ENCODE data around the gene RERE. TPM values are rescaled to one million over a fixed set of nuclear protein-coding genes. Genes with fewer than 3 reads are reported as not detected.

RERE gene
- total and polyA plus RNA-seq, 2 donors (not counting 3 experiments of a cell fraction or from before 2014, with no cell fraction given), result 14.1 to 113 TPM

DNA sequence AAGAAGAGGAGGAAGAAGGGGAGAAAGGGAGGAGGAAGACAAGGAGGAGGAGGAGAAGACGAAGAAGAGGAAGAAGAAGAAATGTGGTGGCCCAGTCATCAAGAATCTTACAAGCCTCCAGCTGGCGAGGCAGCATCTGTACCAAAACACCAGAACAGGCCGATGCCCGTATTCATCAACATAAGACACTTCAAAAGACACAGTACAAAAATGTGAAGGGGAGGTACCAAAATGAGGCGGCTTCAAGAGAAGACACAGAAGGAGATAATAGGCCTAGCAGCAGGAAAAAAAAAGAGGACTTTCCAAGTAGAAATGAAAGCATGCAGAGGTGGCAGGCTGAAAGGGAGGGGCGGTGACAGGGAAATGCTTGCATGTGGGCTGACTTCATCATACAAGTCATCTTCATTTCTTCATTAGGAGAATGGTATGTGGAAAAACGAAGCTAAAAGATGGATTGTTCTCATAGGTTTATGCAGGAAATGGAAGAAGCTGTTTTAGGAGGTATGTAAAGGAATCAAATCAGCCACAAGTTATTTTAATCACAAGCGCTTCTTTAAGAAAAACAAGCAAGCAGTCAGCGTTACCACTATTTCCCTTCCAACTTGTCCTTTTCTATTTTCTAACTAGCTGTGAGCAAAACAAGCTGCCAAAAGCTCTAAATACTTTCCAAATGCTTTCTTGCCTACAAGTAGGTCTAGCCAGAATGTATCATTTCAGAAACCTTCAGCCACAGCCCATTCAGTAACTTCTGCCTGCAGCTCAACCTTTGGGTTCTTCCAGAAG lies 307.2 kb downstream of the RERE start:
- no peaks in the 10 kb centered on the region for H3K9me1 ChIP-seq (replicated peaks; ENCODE audit: control insufficient read depth, extremely low read depth, insufficient read depth, low read length)
- no peaks in the 10 kb centered on the region for H3K27me3 ChIP-seq (ENCODE audit: control insufficient read depth in 2 of 2, insufficient read depth in 2 of 2, low read length in 2 of 2)
- H3K4me1 ChIP-seq (ENCODE audit: control insufficient read depth, extremely low read depth, insufficient read depth, low read length), result no peaks in the 10 kb centered on the region
- TF ChIP-seq GATA2 (IDR thresholded peaks at IDR 0.05; ENCODE audit: insufficient read depth, insufficient read length, low read depth, low read length) (no peak), FOS (IDR thresholded peaks at IDR 0.05; ENCODE audit: borderline replicate concordance, insufficient read depth, low read length) (no peak), POLR2AphosphoS5 (IDR thresholded peaks at IDR 0.05; ENCODE audit: insufficient read depth, low read depth, low read length) (no peak), POLR2A (IDR thresholded peaks at IDR 0.05; ENCODE audit: low read depth, low read length) (no peak), JUN (IDR thresholded peaks at IDR 0.05; ENCODE audit: borderline replicate concordance, insufficient read depth, insufficient read length, low read depth) (no peak), EZH2 (IDR thresholded peaks at IDR 0.05; ENCODE audit: borderline replicate concordance, low read depth, low read length, severe bottlenecking) (no peak), MYC (IDR thresholded peaks at IDR 0.05; ENCODE audit: low read depth, low read length) (no peak)
- TF ChIP-seq, protein P1, sequence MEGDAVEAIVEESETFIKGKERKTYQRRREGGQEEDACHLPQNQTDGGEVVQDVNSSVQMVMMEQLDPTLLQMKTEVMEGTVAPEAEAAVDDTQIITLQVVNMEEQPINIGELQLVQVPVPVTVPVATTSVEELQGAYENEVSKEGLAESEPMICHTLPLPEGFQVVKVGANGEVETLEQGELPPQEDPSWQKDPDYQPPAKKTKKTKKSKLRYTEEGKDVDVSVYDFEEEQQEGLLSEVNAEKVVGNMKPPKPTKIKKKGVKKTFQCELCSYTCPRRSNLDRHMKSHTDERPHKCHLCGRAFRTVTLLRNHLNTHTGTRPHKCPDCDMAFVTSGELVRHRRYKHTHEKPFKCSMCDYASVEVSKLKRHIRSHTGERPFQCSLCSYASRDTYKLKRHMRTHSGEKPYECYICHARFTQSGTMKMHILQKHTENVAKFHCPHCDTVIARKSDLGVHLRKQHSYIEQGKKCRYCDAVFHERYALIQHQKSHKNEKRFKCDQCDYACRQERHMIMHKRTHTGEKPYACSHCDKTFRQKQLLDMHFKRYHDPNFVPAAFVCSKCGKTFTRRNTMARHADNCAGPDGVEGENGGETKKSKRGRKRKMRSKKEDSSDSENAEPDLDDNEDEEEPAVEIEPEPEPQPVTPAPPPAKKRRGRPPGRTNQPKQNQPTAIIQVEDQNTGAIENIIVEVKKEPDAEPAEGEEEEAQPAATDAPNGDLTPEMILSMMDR (IDR thresholded peaks at IDR 0.05; ENCODE audit: extremely low read depth in 1 of 2, insufficient read depth in 1 of 2, low read depth in 1 of 2, low read length in 2 of 2), result no peak
- TF ChIP-seq, protein P2, sequence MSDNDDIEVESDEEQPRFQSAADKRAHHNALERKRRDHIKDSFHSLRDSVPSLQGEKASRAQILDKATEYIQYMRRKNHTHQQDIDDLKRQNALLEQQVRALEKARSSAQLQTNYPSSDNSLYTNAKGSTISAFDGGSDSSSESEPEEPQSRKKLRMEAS (IDR thresholded peaks at IDR 0.05; ENCODE audit: insufficient read depth, insufficient read length), result no peak
- no peak overlapping the region for H3K9ac ChIP-seq (replicated peaks; ENCODE audit: extremely low read depth, insufficient read depth, low read length)
- no peaks in the 10 kb centered on the region for H3K79me2 ChIP-seq (ENCODE audit: control insufficient read depth, insufficient read depth, low read length)
- DNase-seq (ENCODE audit: low read depth, low spot score) (peak; percentile 29), FAIRE-seq (no peak)
- no peaks in the 10 kb centered on the region for H4K20me1 ChIP-seq (replicated peaks; ENCODE audit: control insufficient read depth, extremely low read depth, insufficient read depth, low read length)
- dilution Hi-C loops (cut with MboI; ENCODE audit: extremely low pct_ligation_motif_present, low sequenced_read_pairs) (no loop called here), intact Hi-C loops (cut with micrococcal nuclease) (no loop called here)
- no peak overlapping the region for H2AFZ ChIP-seq (ENCODE audit: low read depth, low read length)
- no peaks in the 10 kb centered on the region for H3K9me3 ChIP-seq (replicated peaks; ENCODE audit: control insufficient read depth, insufficient read depth, low read length)
- ChIA-PET CTCF (interaction anchor here (1.2 to 1.4 kb wide), 3 partner anchors 10 to 42 kb away, joined by 3 read pairs; no protein-coding TSS in a partner anchor), POLR2A (no interaction called here)
- H3K36me3 ChIP-seq (ENCODE audit: control insufficient read depth in 2 of 2, extremely low read depth in 1 of 2, insufficient read depth in 2 of 2, low read length in 2 of 2), result peaks cover 0 to 6% of the 10 kb centered on the region in 2 experiments
- no peak overlapping the region for H3K27ac ChIP-seq (ENCODE audit: insufficient read depth, low read depth, low read length)
- BruUV-seq (replicated peaks), result no TSS peak
- no peak overlapping the region for H3K4me3 ChIP-seq (replicated peaks in 1 of 3; ENCODE audit: insufficient read depth in 1 of 3, low read depth in 1 of 3, low read length in 3 of 3)
- no peak overlapping the region for H3K4me2 ChIP-seq (ENCODE audit: insufficient read depth, low read length)
